K562 (cell line): ENCODE results near the gene RTN4. TPM values are rescaled to one million over a fixed set of nuclear protein-coding genes. Genes with fewer than 3 reads are reported as not detected.

Source experiments
- ATAC-seq: fragments of 200-7000 bp; cut with Tn5 transposase; 3 replicates; pipeline ENCODE4 v1.9.1; 2020; ENCODE audit warnings: moderate library complexity
- BruUV-seq: library from RNA; stranded (reverse); fragments of 400-500 nt; replicated peaks from 2 replicates; lab custom pipeline; 2021; lab: Mats Ljungman, UMichigan
- CTCF ChIA-PET: fragments of 300-600 bp; formaldehyde crosslinking; extraction: SDS; loops from one replicate; lab custom pipeline; 2021; ENCODE audit warnings: low intra/inter-chr PET ratio; lab: Yijun Ruan, JAX
- POLR2A ChIA-PET: fragments of 300-600, 350-650 bp; sonication (Branson Sonifier 250); formaldehyde crosslinking; extraction: SDS; loops from one replicate; lab custom pipeline; 2021; ENCODE audit warnings: antibody characterized with exemption, inconsistent platforms; lab: Yijun Ruan, JAX
- DNase-seq, 4 experiments: peaks; one replicate each; pipeline versions ENCODE4 v3.0.0 to v3.0.0-alpha.2; 2011 to 2018; ENCODE audit warnings: low spot score in 3 of 4, mixed read lengths in 3 of 4; ENCODE audit errors: extremely low read depth in 1 of 4
- FAIRE-seq: peaks from 2 replicates; lab custom pipeline; 2011; peaks lifted over from hg19 to GRCh38; lab: Jason Lieb, UNC
- H2AFZ ChIP-seq: 2 replicates; pipeline ENCODE4 v1.6.0; 2011; ENCODE audit warnings: low read depth, low read length, control low read depth, inconsistent platforms
- H3K27ac ChIP-seq: fragments of 200-600 bp; 3 replicates; pipeline ENCODE4 v1.8.0; 2011; ENCODE audit warnings: low read depth, mild to moderate bottlenecking, control low read depth, inconsistent platforms, low read length, moderate library complexity, mixed read lengths; ENCODE audit errors: extremely low read depth
- H3K27me3 ChIP-seq, 2 experiments: fragments of 300-600 bp in 1 of 2; 2 replicates in 1 of 2; 3 replicates in 1 of 2; pipeline versions ENCODE4 v1.6.0 to v1.8.0; 2011; ENCODE audit warnings: inconsistent platforms in 2 of 2, low read length in 2 of 2, mild to moderate bottlenecking in 1 of 2, mixed read lengths in 1 of 2, moderate library complexity in 1 of 2; ENCODE audit not compliant: control insufficient read depth in 2 of 2, insufficient read depth in 2 of 2
- H3K36me3 ChIP-seq: fragments of 300-600 bp; 3 replicates; pipeline ENCODE4 v1.8.0; 2011; ENCODE audit warnings: mild to moderate bottlenecking, low read length, inconsistent platforms; ENCODE audit not compliant: control insufficient read depth, insufficient read depth
- H3K4me1 ChIP-seq, 2 experiments: fragments of 200-600 bp in 1 of 2; replicated peaks in 1 of 2; 2 replicates in 1 of 2; 3 replicates in 1 of 2; pipeline versions ENCODE4 v1.5.1 to v1.8.0; 2011; ENCODE audit warnings: inconsistent platforms in 2 of 2, low read length in 2 of 2, mild to moderate bottlenecking in 1 of 2, mixed read lengths in 1 of 2, moderate library complexity in 1 of 2; ENCODE audit not compliant: control insufficient read depth in 2 of 2, insufficient read depth in 2 of 2
- H3K4me2 ChIP-seq: 2 replicates; pipeline ENCODE4 v1.6.1; 2011; ENCODE audit warnings: low read length, control low read depth, inconsistent platforms, mixed read lengths; ENCODE audit not compliant: insufficient read depth
- H3K4me3 ChIP-seq: fragments of 200-600 bp; sonication (generic), shearing (Covaris generic); 2 replicates; pipeline ENCODE4 v1.5.1; 2016; ENCODE audit warnings: control low read depth, inconsistent platforms
- H3K79me2 ChIP-seq: fragments of 200-600 bp; 3 replicates; pipeline ENCODE4 v1.8.0; 2011; ENCODE audit warnings: low read length, inconsistent platforms; ENCODE audit not compliant: control insufficient read depth, insufficient read depth
- H3K9ac ChIP-seq, 2 experiments: 2 replicates each; pipeline versions ENCODE4 v1.6.0 to v1.6.1; 2011; ENCODE audit warnings: low read depth in 2 of 2, low read length in 2 of 2, control low read depth in 1 of 2, inconsistent platforms in 1 of 2, mild to moderate bottlenecking in 1 of 2, mixed read lengths in 1 of 2; ENCODE audit not compliant: insufficient read depth in 1 of 2
- H3K9me1 ChIP-seq: one replicate; pipeline ENCODE4 v1.6.0; 2011; ENCODE audit warnings: inconsistent platforms, mild to moderate bottlenecking, low read length, moderate library complexity; ENCODE audit not compliant: control insufficient read depth, insufficient read depth
- H3K9me3 ChIP-seq: replicated peaks from 2 replicates; pipeline ENCODE4 v1.5.1; 2011; ENCODE audit warnings: low read depth, low read length, inconsistent platforms; ENCODE audit not compliant: control insufficient read depth, insufficient read depth
- H4K20me1 ChIP-seq: replicated peaks from 2 replicates; pipeline ENCODE4 v1.6.1; 2011; ENCODE audit warnings: low read length, inconsistent platforms, mixed read lengths; ENCODE audit not compliant: control insufficient read depth, insufficient read depth
- GATAD2B ChIP-seq: fragments of 450-650 bp; IDR thresholded peaks from 2 replicates; pipeline ENCODE4 v1.6.1; 2017; ENCODE audit warnings: mild to moderate bottlenecking, borderline replicate concordance
- HOXB6 ChIP-seq: fragments of 250-450 bp; sonication (Bioruptor Pico); IDR thresholded peaks from 2 replicates; pipeline ENCODE4 v1.5.1; 2022; ENCODE audit warnings: mild to moderate bottlenecking, borderline replicate concordance
- USF1 ChIP-seq: sonication (generic); formaldehyde crosslinking; IDR thresholded peaks from 2 replicates; pipeline ENCODE4 v1.9.0; 2022; ENCODE audit warnings: mild to moderate bottlenecking, missing genetic modification reagents
- ZBTB33 ChIP-seq: sonication (generic); formaldehyde crosslinking; IDR thresholded peaks from 2 replicates; pipeline ENCODE4 v1.8.1; 2023; ENCODE audit warnings: mild to moderate bottlenecking, missing genetic modification reagents
- ZFP36 ChIP-seq: fragments of 150-350 bp; IDR thresholded peaks from 2 replicates; pipeline ENCODE4 v1.6.1; 2018; ENCODE audit warnings: low read length, low read depth; ENCODE audit not compliant: partially characterized antibody
- ZNF263 ChIP-seq: sonication (generic); formaldehyde crosslinking; IDR thresholded peaks from 2 replicates; pipeline ENCODE4 v1.8.0; 2022; ENCODE audit warnings: mild to moderate bottlenecking, missing genetic modification reagents, borderline replicate concordance
- WGBS: fragments of 100-300 bp; shearing (Covaris generic); methylation state at CpG from one replicate; pipeline ENCODE4 v1.1.6; 2016; ENCODE audit warnings: low coverage, mixed read lengths; ENCODE audit not compliant: insufficient coverage; ENCODE audit errors: missing lambda C conversion rate; 5-methylcytosine and 5-hydroxymethylcytosine counted together
- in situ Hi-C: fragments of 300-500 bp; cut with MboI; formaldehyde crosslinking; loops from 4 replicates; pipeline ENCODE4 v1.15.0; 2018; ENCODE audit warnings: inconsistent platforms, mixed read lengths
- intact Hi-C: fragments of 100-400 bp; cut with micrococcal nuclease; formaldehyde crosslinking; loops from 2 replicates; pipeline ENCODE4 v1.14.2; 2022
- polyA plus RNA-seq, 8 experiments: library from polyadenylated mRNA; depleted of rRNA in 4 of 8; stranded (reverse) in 5 of 8; unstranded in 3 of 8; fragments of >200 nt; fragmentation: Nextera tagmentation in 2 of 8; fragmentation: Illumina TruSeq in 1 of 8; extraction: Ambion mirVana in 2 of 8; extraction: Trizol in 1 of 8; gene quantifications; 2 replicates each; pipeline versions ENCODE4 v1.2.1 to v1.2.3, GENCODE V29; 2011 to 2014; ENCODE audit warnings: inconsistent platforms in 1 of 8, missing spikeins in 1 of 8
- total RNA-seq, 7 experiments: library from RNA; depleted of rRNA in 6 of 7; stranded (reverse); fragments of >200 nt in 6 of 7; fragmentation: Illumina TruSeq in 2 of 7; extraction: Trizol in 2 of 7; gene quantifications; 2 replicates each; pipeline versions ENCODE4 v1.2.1 to v1.2.3, GENCODE V29; 2011 to 2021; ENCODE audit warnings: low replicate concordance in 1 of 7
- TF ChIP-seq, protein P1 (sequence below): fragments of 200-600 bp; sonication (generic); IDR thresholded peaks from one replicate; pipeline ENCODE4 v1.6.1; 2012; ENCODE audit warnings: mild to moderate bottlenecking, low read depth, low read length, inconsistent platforms

The RTN4 gene
- total and polyA plus RNA-seq, 9 of the 15 experiments (the other 6 are each of a cell fraction or from before 2014, with no cell fraction given), result 73.0 to 248 (median 116) TPM

- no peak overlapping the region for H3K4me3 ChIP-seq
- no peak overlapping the region for H3K4me2 ChIP-seq
- no peak overlapping the region for H2AFZ ChIP-seq
- ChIA-PET POLR2A (interaction anchor here (0.6 to 1.1 kb wide), 3 partner anchors 11 to 431 kb away, joined by 3 read pairs; no protein-coding TSS in a partner anchor), CTCF (no interaction called here)
- no peak overlapping the region for H3K9ac ChIP-seq
- no peaks in the 10 kb centered on the region for H3K9me1 ChIP-seq
- peak; percentile 15 for FAIRE-seq
- intact Hi-C loops (no loop called here), in situ Hi-C loops (no loop called here)
- 68% methylated on average over 4 of the region's 4 CpGs for WGBS
- H3K27me3 ChIP-seq, result no peaks in the 10 kb centered on the region
- no peak for DNase-seq
- H3K79me2 ChIP-seq, result peaks cover 87% of the 10 kb centered on the region
- H3K9me3 ChIP-seq, result no peaks in the 10 kb centered on the region
- no TSS peak for BruUV-seq
- H3K36me3 ChIP-seq, result peaks cover 80% of the 10 kb centered on the region
- H3K4me1 ChIP-seq, result no peaks in the 10 kb centered on the region
- no peak for ATAC-seq
- H4K20me1 ChIP-seq, result peaks cover 18% of the 10 kb centered on the region; the same call in 1 of the 2 replicates
- H3K27ac ChIP-seq, result no peak overlapping the region
- no peak for TF ChIP-seq ZBTB33 (CRISPR knock-in tag)
- no peak for TF ChIP-seq GATAD2B
- no peak for TF ChIP-seq ZFP36
- TF ChIP-seq HOXB6 (CRISPR knock-in tag), result no peak
- TF ChIP-seq, protein P1, sequence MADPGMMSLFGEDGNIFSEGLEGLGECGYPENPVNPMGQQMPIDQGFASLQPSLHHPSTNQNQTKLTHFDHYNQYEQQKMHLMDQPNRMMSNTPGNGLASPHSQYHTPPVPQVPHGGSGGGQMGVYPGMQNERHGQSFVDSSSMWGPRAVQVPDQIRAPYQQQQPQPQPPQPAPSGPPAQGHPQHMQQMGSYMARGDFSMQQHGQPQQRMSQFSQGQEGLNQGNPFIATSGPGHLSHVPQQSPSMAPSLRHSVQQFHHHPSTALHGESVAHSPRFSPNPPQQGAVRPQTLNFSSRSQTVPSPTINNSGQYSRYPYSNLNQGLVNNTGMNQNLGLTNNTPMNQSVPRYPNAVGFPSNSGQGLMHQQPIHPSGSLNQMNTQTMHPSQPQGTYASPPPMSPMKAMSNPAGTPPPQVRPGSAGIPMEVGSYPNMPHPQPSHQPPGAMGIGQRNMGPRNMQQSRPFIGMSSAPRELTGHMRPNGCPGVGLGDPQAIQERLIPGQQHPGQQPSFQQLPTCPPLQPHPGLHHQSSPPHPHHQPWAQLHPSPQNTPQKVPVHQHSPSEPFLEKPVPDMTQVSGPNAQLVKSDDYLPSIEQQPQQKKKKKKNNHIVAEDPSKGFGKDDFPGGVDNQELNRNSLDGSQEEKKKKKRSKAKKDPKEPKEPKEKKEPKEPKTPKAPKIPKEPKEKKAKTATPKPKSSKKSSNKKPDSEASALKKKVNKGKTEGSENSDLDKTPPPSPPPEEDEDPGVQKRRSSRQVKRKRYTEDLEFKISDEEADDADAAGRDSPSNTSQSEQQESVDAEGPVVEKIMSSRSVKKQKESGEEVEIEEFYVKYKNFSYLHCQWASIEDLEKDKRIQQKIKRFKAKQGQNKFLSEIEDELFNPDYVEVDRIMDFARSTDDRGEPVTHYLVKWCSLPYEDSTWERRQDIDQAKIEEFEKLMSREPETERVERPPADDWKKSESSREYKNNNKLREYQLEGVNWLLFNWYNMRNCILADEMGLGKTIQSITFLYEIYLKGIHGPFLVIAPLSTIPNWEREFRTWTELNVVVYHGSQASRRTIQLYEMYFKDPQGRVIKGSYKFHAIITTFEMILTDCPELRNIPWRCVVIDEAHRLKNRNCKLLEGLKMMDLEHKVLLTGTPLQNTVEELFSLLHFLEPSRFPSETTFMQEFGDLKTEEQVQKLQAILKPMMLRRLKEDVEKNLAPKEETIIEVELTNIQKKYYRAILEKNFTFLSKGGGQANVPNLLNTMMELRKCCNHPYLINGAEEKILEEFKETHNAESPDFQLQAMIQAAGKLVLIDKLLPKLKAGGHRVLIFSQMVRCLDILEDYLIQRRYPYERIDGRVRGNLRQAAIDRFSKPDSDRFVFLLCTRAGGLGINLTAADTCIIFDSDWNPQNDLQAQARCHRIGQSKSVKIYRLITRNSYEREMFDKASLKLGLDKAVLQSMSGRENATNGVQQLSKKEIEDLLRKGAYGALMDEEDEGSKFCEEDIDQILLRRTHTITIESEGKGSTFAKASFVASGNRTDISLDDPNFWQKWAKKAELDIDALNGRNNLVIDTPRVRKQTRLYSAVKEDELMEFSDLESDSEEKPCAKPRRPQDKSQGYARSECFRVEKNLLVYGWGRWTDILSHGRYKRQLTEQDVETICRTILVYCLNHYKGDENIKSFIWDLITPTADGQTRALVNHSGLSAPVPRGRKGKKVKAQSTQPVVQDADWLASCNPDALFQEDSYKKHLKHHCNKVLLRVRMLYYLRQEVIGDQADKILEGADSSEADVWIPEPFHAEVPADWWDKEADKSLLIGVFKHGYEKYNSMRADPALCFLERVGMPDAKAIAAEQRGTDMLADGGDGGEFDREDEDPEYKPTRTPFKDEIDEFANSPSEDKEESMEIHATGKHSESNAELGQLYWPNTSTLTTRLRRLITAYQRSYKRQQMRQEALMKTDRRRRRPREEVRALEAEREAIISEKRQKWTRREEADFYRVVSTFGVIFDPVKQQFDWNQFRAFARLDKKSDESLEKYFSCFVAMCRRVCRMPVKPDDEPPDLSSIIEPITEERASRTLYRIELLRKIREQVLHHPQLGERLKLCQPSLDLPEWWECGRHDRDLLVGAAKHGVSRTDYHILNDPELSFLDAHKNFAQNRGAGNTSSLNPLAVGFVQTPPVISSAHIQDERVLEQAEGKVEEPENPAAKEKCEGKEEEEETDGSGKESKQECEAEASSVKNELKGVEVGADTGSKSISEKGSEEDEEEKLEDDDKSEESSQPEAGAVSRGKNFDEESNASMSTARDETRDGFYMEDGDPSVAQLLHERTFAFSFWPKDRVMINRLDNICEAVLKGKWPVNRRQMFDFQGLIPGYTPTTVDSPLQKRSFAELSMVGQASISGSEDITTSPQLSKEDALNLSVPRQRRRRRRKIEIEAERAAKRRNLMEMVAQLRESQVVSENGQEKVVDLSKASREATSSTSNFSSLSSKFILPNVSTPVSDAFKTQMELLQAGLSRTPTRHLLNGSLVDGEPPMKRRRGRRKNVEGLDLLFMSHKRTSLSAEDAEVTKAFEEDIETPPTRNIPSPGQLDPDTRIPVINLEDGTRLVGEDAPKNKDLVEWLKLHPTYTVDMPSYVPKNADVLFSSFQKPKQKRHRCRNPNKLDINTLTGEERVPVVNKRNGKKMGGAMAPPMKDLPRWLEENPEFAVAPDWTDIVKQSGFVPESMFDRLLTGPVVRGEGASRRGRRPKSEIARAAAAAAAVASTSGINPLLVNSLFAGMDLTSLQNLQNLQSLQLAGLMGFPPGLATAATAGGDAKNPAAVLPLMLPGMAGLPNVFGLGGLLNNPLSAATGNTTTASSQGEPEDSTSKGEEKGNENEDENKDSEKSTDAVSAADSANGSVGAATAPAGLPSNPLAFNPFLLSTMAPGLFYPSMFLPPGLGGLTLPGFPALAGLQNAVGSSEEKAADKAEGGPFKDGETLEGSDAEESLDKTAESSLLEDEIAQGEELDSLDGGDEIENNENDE, result no peak
- TF ChIP-seq USF1, result no peak
- no peak for TF ChIP-seq ZNF263 (CRISPR knock-in tag)
These were observed 70.8 kb downstream of the RTN4 start for GRCh38 chr2:54979321-54980044.
